SK-N-SH (cell line): ENCODE results near the gene ZBTB24. TPM values are rescaled to one million over a fixed set of nuclear protein-coding genes. Genes with fewer than 3 reads are reported as not detected.
A peak's percentile ranks its signal among the peaks of the same experiment; 100 is the strongest.

ENCODE experiments used
- CTCF ChIA-PET: fragments of 300-600, 350-600 bp; formaldehyde crosslinking; extraction: SDS; loops from one replicate; lab custom pipeline; 2021; lab: Yijun Ruan, JAX
- POLR2A ChIA-PET: fragments of 350-600 bp; sonication (Branson Sonifier 250); formaldehyde crosslinking; extraction: SDS; loops from one replicate; lab custom pipeline; 2020; ENCODE audit warnings: antibody characterized with exemption, inconsistent platforms; lab: Yijun Ruan, JAX
- DNase-seq: peaks from one replicate; pipeline ENCODE4 v3.0.0; 2012
- H2AFZ ChIP-seq: fragments of 200-600 bp; sonication (generic); 2 replicates; pipeline ENCODE4 v1.8.1; 2016; ENCODE audit warnings: antibody characterized with exemption, mild to moderate bottlenecking, low read depth
- H3F3A ChIP-seq: fragments of 200-600 bp; sonication (generic); replicated peaks from 2 replicates; pipeline ENCODE3; 2016; ENCODE audit warnings: antibody characterized with exemption, mild to moderate bottlenecking; ENCODE audit not compliant: insufficient read depth
- H3K27ac ChIP-seq, 2 experiments: fragments of 200-500 bp in 1 of 2; fragments of 200-600 bp in 1 of 2; sonication (Bioruptor generic) in 1 of 2; sonication (generic), shearing (Covaris generic) in 1 of 2; 2 replicates each; pipeline versions ENCODE4 v1.5.1 to v1.6.1; 2014 to 2016; ENCODE audit warnings: low read depth in 2 of 2, inconsistent platforms in 1 of 2, low read length in 1 of 2, mild to moderate bottlenecking in 1 of 2, mixed read lengths in 1 of 2
- H3K27me3 ChIP-seq: fragments of 200-600 bp; sonication (generic), shearing (Covaris generic); 2 replicates; pipeline ENCODE4 v1.6.1; 2016; ENCODE audit warnings: mixed run types; ENCODE audit not compliant: insufficient read depth
- H3K36me3 ChIP-seq, 2 experiments: fragments of 200-500 bp in 1 of 2; fragments of 200-600 bp in 1 of 2; sonication (Bioruptor generic) in 1 of 2; sonication (generic) in 1 of 2; replicated peaks in 1 of 2; 2 replicates each; pipeline versions ENCODE3 to v1.5.1; 2014 to 2016; ENCODE audit warnings: low read length in 1 of 2, mild to moderate bottlenecking in 1 of 2; ENCODE audit not compliant: insufficient read depth in 2 of 2, control insufficient read depth in 1 of 2
- H3K4me1 ChIP-seq, 2 experiments: fragments of 200-500 bp in 1 of 2; fragments of 200-600 bp in 1 of 2; sonication (Bioruptor generic) in 1 of 2; sonication (generic), shearing (Covaris generic) in 1 of 2; 2 replicates each; pipeline versions ENCODE4 v1.5.1 to v1.6.1; 2014 to 2016; ENCODE audit warnings: low read depth in 1 of 2, low read length in 1 of 2, mixed run types in 1 of 2; ENCODE audit not compliant: insufficient read depth in 2 of 2, control insufficient read depth in 1 of 2
- H3K4me2 ChIP-seq: fragments of 200-600 bp; sonication (generic), shearing (Covaris generic); 2 replicates; pipeline ENCODE4 v1.6.1; 2017; ENCODE audit warnings: mixed run types
- H3K4me3 ChIP-seq, 2 experiments: fragments of 200-500 bp in 1 of 2; fragments of 200-600 bp in 1 of 2; sonication (Bioruptor generic) in 1 of 2; sonication (generic), shearing (Covaris generic) in 1 of 2; 2 replicates each; pipeline versions ENCODE4 v1.5.1 to v1.8.1; 2014 to 2016; ENCODE audit warnings: low read depth in 2 of 2, inconsistent platforms in 1 of 2, low read length in 1 of 2, mild to moderate bottlenecking in 1 of 2, mixed read lengths in 1 of 2, moderate library complexity in 1 of 2
- H3K79me2 ChIP-seq: fragments of 200-600 bp; sonication (generic); 2 replicates; pipeline ENCODE4 v1.8.1; 2017; ENCODE audit warnings: mild to moderate bottlenecking; ENCODE audit not compliant: insufficient read depth
- H3K9ac ChIP-seq: fragments of 200-600 bp; sonication (generic); 2 replicates; pipeline ENCODE4 v1.6.1; 2017; ENCODE audit warnings: mixed run types
- H3K9me2 ChIP-seq: fragments of 200-600 bp; sonication (generic); 2 replicates; pipeline ENCODE4 v1.6.1; 2017; ENCODE audit warnings: mixed run types
- H3K9me3 ChIP-seq: fragments of 200-600 bp; sonication (generic); 2 replicates; pipeline ENCODE4 v1.6.1; 2017; ENCODE audit warnings: mixed run types, mild to moderate bottlenecking, moderate library complexity
- H4K20me1 ChIP-seq: fragments of 200-600 bp; sonication (generic); 2 replicates; pipeline ENCODE4 v1.6.1; 2017; ENCODE audit warnings: mild to moderate bottlenecking, mixed run types; ENCODE audit not compliant: insufficient read depth
- ELF1 ChIP-seq: IDR thresholded peaks from 2 replicates; pipeline ENCODE4 v1.4.0; 2012
- EP300 ChIP-seq, 2 experiments: IDR thresholded peaks; 2 replicates each; pipeline versions ENCODE4 v1.4.0 to v1.6.1; 2012; ENCODE audit warnings: borderline replicate concordance in 1 of 2, low read depth in 1 of 2, low read length in 1 of 2
- EZH2phosphoT487 ChIP-seq: fragments of 200-600 bp; sonication (generic); IDR thresholded peaks from 2 replicates; pipeline ENCODE4 v1.6.1; 2017; ENCODE audit warnings: low read depth, mixed run types, mild to moderate bottlenecking, antibody characterized with exemption, moderate library complexity, borderline replicate concordance
- GABPA ChIP-seq: IDR thresholded peaks from 2 replicates; pipeline ENCODE4 v1.4.0; 2012; ENCODE audit warnings: low read depth, mild to moderate bottlenecking
- MEF2A ChIP-seq: IDR thresholded peaks from 2 replicates; pipeline ENCODE4 v1.4.0; 2012; ENCODE audit warnings: low read depth, borderline replicate concordance
- NFIC ChIP-seq: IDR thresholded peaks from 2 replicates; pipeline ENCODE4 v1.4.0; 2012; ENCODE audit warnings: borderline replicate concordance
- RAD21 ChIP-seq: IDR thresholded peaks from 2 replicates; pipeline ENCODE4 v1.6.1; 2012; ENCODE audit warnings: mild to moderate bottlenecking, low read length
- RFX5 ChIP-seq: IDR thresholded peaks from 2 replicates; pipeline ENCODE4 v1.6.1; 2012; ENCODE audit warnings: mild to moderate bottlenecking, improper control_type of control experiment, low read length
- SMC3 ChIP-seq: IDR thresholded peaks from 2 replicates; pipeline ENCODE4 v1.6.1; 2012; ENCODE audit warnings: low read depth, low read length, improper control_type of control experiment
- TCF12 ChIP-seq: IDR thresholded peaks from 2 replicates; pipeline ENCODE4 v1.4.0; 2012
- TEAD4 ChIP-seq: IDR thresholded peaks from 2 replicates; pipeline ENCODE4 v1.4.0; 2012; ENCODE audit warnings: mild to moderate bottlenecking, borderline replicate concordance; ENCODE audit not compliant: insufficient read depth
- WGBS: methylation state at CpG from one replicate; pipeline ENCODE4 v1.1.6; 2017; ENCODE audit warnings: low lambda C conversion rate; 5-methylcytosine and 5-hydroxymethylcytosine counted together
- polyA plus RNA-seq, 3 experiments: library from polyadenylated mRNA; depleted of rRNA; stranded (reverse); fragments of >200 nt; gene quantifications; 2 replicates each; pipeline ENCODE4 v1.2.3, GENCODE V29; 2012
- TF ChIP-seq, protein P1 (sequence below): IDR thresholded peaks from 2 replicates; pipeline ENCODE4 v1.4.0; 2012; ENCODE audit warnings: low read depth
- TF ChIP-seq, protein P2 (sequence below): IDR thresholded peaks from 2 replicates; pipeline ENCODE4 v1.6.1; 2012; ENCODE audit warnings: mild to moderate bottlenecking, low read depth, low read length, moderate library complexity
- TF ChIP-seq, protein P3 (sequence below): IDR thresholded peaks from 2 replicates; pipeline ENCODE4; 2012

Gene ZBTB24
- polyA plus RNA-seq, 1 of the 3 experiments (the other 2 are of a cell fraction), result 1.7 TPM

DNA sequence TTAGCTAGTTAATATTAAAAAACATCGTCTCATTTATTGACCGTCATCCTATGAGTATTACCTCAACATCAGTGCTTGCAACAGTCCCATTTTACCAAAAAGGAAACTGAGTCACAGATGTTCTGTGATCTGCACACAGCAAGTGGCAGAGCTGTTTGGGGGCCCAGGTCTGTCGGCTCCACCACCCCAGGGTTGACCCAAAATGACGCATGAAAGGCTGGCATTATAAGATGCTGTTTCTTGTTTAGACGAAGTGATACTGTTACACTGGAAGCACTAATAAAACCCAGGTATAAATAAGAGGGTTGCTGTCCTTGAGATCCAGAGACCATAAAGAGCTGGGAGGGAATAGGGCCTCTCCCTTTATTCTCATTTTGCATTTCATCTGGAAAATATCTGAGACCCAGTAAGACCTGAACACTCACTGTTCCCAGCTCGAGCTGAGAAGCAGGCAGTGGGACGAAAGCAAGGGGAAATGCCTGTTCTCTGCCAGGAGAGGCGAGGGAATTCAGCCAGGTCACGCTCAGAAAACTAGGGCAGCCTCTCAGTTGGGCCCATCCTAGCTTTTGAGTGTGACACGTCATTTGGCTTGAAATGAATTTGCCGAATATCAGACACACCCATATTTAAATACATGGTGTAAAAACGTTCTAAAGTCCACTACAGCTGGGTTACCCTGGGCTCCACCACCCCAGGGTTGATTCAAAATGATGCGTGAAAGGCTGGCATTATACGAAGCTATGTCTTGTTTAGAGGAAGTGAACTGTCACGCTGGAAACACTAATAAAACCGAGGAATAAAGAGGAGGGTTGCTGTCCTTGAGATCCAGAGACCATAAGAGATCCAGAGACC, 26.1 kb downstream of the ZBTB24 start:
- POLR2A ChIA-PET, result interaction anchor here (4.6 kb wide), 1 partner anchor 15 kb away, joined by 43 read pairs; the partner anchor contains the start of genes PPIL6 and SMPD2
- Histone ChIP-seq H3K4me1 (peaks cover 0 to 25% of the 10 kb centered on the region in 2 experiments; a peak in 3 of 4 replicates), H3K36me3 (peaks cover 4 to 11% of the 10 kb centered on the region in 2 experiments), H3F3A (peaks cover 15% of the 10 kb centered on the region), H3K9me2 (no peaks in the 10 kb centered on the region), H3K9me3 (no peaks in the 10 kb centered on the region), H4K20me1 (no peaks in the 10 kb centered on the region), H3K4me3 (peak overlapping the region; percentile 80 to 97), H3K4me2 (peak overlapping the region; percentile 95), H2AFZ (peak overlapping the region; percentile 75; the same call in 1 of the 2 replicates), H3K79me2 (peaks cover 31% of the 10 kb centered on the region; the same call in 1 of the 2 replicates), H3K27me3 (no peaks in the 10 kb centered on the region), H3K9ac (no peak overlapping the region), H3K27ac (no peak overlapping the region)
- TF ChIP-seq GABPA (no peak), TEAD4 (no peak), EP300 (IDR thresholded peaks at IDR 0.05; ENCODE audit: borderline replicate concordance in 1 of 2, low read depth in 1 of 2, low read length in 1 of 2) (no peak), RFX5 (no peak), TCF12 (no peak)
- CTCF ChIA-PET, result interaction anchor here (0.9 to 5.9 kb wide), 5 partner anchors 12 to 269 kb away, joined by 3 to 47 read pairs (median 6); partner anchors contain the start of genes CD164, PPIL6 and SMPD2
- 93% methylated on average over 12 of the region's 16 CpGs for WGBS
- no peak for DNase-seq

DNA sequence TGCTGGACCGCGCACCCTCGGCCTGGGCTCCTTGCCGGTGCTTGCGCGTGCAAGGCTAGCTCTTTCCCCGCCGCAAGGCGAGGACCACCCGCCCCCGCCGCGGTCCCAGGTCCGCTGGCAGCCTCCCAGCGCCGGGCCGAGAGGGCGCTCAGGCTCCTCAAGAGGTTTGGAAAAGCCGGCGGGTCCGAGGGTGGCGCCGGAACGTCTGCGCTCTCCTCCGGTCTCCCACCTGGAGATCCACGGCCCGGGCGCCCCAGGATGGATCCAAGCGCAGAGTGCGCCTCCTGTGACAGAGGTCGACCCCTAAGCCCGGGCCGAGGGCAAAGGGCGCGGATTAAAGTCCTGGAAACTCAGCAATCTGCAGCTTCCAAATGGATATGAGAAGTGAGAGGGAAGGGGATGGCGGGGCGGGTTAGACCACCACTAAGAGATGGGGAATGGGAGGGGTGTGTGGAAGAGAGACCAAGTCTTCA, 26.9 kb downstream of the ZBTB24 start:
- no peaks in the 10 kb centered on the region for H4K20me1 ChIP-seq
- H3K9me3 ChIP-seq, result no peaks in the 10 kb centered on the region
- no peaks in the 10 kb centered on the region for H3K9me2 ChIP-seq
- DNase-seq, result no peak
- H3K9ac ChIP-seq, result peak overlapping the region; percentile 92
- peaks cover 15% of the 10 kb centered on the region for H3F3A ChIP-seq
- peak overlapping the region; percentile 75 for H2AFZ ChIP-seq
- H3K36me3 ChIP-seq, result peaks cover 10 to 14% of the 10 kb centered on the region in 2 experiments
- H3K4me1 ChIP-seq, result peaks cover 0 to 25% of the 10 kb centered on the region in 2 experiments; a peak in 3 of 4 replicates
- ChIA-PET POLR2A (interaction anchor here (0.6 to 4.6 kb wide), 5 partner anchors 8 to 879 kb away, joined by 3 to 43 read pairs (median 3); partner anchors contain the start of genes CD164, PPIL6, SMPD2 and ZBTB24), CTCF (interaction anchor here (0.9 to 5.9 kb wide), 6 partner anchors 13 to 268 kb away, joined by 3 to 47 read pairs (median 6); partner anchors contain the start of genes CD164, PPIL6, SMPD2 and ZBTB24)
- H3K4me3 ChIP-seq, result peak overlapping the region; percentile 80 to 97
- peak overlapping the region; percentile 27 to 85 for H3K27ac ChIP-seq
- H3K27me3 ChIP-seq, result no peaks in the 10 kb centered on the region
- peaks cover 31% of the 10 kb centered on the region; the same call in 1 of the 2 replicates for H3K79me2 ChIP-seq
- TF ChIP-seq SMC3, result no peak
- TF ChIP-seq ELF1, result no peak
- TF ChIP-seq MEF2A, result no peak
- TF ChIP-seq TEAD4, result no peak
- TF ChIP-seq RAD21, result no peak
- TF ChIP-seq EP300 (IDR thresholded peaks at IDR 0.05; ENCODE audit: borderline replicate concordance in 1 of 2, low read depth in 1 of 2, low read length in 1 of 2), result no peak
- TF ChIP-seq, protein P1, sequence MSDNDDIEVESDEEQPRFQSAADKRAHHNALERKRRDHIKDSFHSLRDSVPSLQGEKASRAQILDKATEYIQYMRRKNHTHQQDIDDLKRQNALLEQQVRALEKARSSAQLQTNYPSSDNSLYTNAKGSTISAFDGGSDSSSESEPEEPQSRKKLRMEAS, result no peak
- TF ChIP-seq, protein P2, sequence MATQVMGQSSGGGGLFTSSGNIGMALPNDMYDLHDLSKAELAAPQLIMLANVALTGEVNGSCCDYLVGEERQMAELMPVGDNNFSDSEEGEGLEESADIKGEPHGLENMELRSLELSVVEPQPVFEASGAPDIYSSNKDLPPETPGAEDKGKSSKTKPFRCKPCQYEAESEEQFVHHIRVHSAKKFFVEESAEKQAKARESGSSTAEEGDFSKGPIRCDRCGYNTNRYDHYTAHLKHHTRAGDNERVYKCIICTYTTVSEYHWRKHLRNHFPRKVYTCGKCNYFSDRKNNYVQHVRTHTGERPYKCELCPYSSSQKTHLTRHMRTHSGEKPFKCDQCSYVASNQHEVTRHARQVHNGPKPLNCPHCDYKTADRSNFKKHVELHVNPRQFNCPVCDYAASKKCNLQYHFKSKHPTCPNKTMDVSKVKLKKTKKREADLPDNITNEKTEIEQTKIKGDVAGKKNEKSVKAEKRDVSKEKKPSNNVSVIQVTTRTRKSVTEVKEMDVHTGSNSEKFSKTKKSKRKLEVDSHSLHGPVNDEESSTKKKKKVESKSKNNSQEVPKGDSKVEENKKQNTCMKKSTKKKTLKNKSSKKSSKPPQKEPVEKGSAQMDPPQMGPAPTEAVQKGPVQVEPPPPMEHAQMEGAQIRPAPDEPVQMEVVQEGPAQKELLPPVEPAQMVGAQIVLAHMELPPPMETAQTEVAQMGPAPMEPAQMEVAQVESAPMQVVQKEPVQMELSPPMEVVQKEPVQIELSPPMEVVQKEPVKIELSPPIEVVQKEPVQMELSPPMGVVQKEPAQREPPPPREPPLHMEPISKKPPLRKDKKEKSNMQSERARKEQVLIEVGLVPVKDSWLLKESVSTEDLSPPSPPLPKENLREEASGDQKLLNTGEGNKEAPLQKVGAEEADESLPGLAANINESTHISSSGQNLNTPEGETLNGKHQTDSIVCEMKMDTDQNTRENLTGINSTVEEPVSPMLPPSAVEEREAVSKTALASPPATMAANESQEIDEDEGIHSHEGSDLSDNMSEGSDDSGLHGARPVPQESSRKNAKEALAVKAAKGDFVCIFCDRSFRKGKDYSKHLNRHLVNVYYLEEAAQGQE, result no peak
- TF ChIP-seq RFX5, result no peak
- TF ChIP-seq, protein P3, sequence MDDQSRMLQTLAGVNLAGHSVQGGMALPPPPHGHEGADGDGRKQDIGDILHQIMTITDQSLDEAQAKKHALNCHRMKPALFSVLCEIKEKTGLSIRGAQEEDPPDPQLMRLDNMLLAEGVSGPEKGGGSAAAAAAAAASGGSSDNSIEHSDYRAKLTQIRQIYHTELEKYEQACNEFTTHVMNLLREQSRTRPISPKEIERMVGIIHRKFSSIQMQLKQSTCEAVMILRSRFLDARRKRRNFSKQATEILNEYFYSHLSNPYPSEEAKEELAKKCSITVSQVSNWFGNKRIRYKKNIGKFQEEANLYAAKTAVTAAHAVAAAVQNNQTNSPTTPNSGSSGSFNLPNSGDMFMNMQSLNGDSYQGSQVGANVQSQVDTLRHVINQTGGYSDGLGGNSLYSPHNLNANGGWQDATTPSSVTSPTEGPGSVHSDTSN, result no peak
- no peak for TF ChIP-seq EZH2phosphoT487
- TF ChIP-seq NFIC, result no peak
- 37% methylated on average over 8 of the region's 38 CpGs for WGBS
- peak overlapping the region; percentile 95 for H3K4me2 ChIP-seq
